Gastroesophageal sphincter (tissue), 4 donors: ENCODE data around the gene SEC14L3. TPM values are rescaled to one million over a fixed set of nuclear protein-coding genes. Genes with fewer than 3 reads are reported as not detected.

Experiments used
- ATAC-seq: fragments of 150-250 bp; one replicate; pipeline ENCODE4 v1.9.1; 2016; ENCODE audit warnings: mild to moderate bottlenecking, moderate library complexity
- H3K27ac ChIP-seq, 4 donors: fragments of 200-600 bp; sonication (generic) in 3 of 4; 1 replicate in 3 of 4; 2 replicates in 1 of 4; pipeline ENCODE4 v1.5.1; 2016 to 2019
- H3K27me3 ChIP-seq: fragments of 200-600 bp; sonication (generic); one replicate; pipeline ENCODE4 v1.5.1; 2019
- H3K36me3 ChIP-seq, 2 donors: fragments of 200-600 bp; sonication (generic); one replicate each; pipeline ENCODE4 v1.5.1; 2019; ENCODE audit warnings: control low read depth in 1 of 2
- H3K4me1 ChIP-seq, 3 donors: fragments of 200-600 bp; sonication (generic); 1 replicate in 2 of 3; 2 replicates in 1 of 3; pipeline ENCODE4 v1.5.1; 2016 to 2019; ENCODE audit warnings: control low read depth in 2 of 3
- H3K4me3 ChIP-seq, 2 donors: fragments of 200-600 bp; sonication (generic); one replicate each; pipeline ENCODE4 v1.5.1; 2019; ENCODE audit warnings: mild to moderate bottlenecking in 1 of 2, moderate library complexity in 1 of 2
- H3K9me3 ChIP-seq, 3 donors: fragments of 200-600 bp; sonication (generic); one replicate each; pipeline ENCODE4 v1.5.1; 2017 to 2019; ENCODE audit warnings: control low read depth in 2 of 3
- EP300 ChIP-seq: sonication (generic); formaldehyde crosslinking; IDR thresholded peaks from one replicate; pipeline ENCODE4 v1.6.1; 2017; ENCODE audit warnings: antibody characterized with exemption, mild to moderate bottlenecking
- POLR2A ChIP-seq, 2 donors: fragments of 450-650 bp; IDR thresholded peaks; one replicate each; pipeline ENCODE4 v1.6.1; 2017; ENCODE audit warnings: antibody characterized with exemption in 2 of 2, mild to moderate bottlenecking in 2 of 2, moderate library complexity in 1 of 2
- POLR2AphosphoS5 ChIP-seq: sonication (generic); formaldehyde crosslinking; IDR thresholded peaks from one replicate; pipeline ENCODE4 v1.6.1; 2017; ENCODE audit warnings: antibody characterized with exemption
- WGBS, 2 donors: methylation state at CpG; one replicate each; pipeline ENCODE4 v1.1.5; 2018; ENCODE audit warnings: low coverage in 1 of 2; 5-methylcytosine and 5-hydroxymethylcytosine counted together
- small RNA-seq, 4 donors: library from RNA; depleted of rRNA; stranded (forward); fragments of <200 nt; gene quantifications; one replicate each; pipeline ENCODE3, GENCODE V24; 2016
- total RNA-seq, 4 donors: library from RNA; depleted of rRNA; stranded (reverse); fragments of >200 nt; gene quantifications; one replicate each; pipeline ENCODE4 v1.1.0, GENCODE V29; 2016
- TF ChIP-seq, protein P1 (sequence below), 4 experiments: fragments of 200-600 bp in 2 of 4; fragments of 450-650 bp in 2 of 4; sonication (generic) in 1 of 4; IDR thresholded peaks; one replicate each; pipeline ENCODE4 v1.5.1; 2017 to 2019; ENCODE audit warnings: antibody characterized with exemption in 4 of 4, mild to moderate bottlenecking in 2 of 4, moderate library complexity in 2 of 4

The SEC14L3 gene
- total RNA-seq, 4 donors from 2014 or later = not detected

DNA sequence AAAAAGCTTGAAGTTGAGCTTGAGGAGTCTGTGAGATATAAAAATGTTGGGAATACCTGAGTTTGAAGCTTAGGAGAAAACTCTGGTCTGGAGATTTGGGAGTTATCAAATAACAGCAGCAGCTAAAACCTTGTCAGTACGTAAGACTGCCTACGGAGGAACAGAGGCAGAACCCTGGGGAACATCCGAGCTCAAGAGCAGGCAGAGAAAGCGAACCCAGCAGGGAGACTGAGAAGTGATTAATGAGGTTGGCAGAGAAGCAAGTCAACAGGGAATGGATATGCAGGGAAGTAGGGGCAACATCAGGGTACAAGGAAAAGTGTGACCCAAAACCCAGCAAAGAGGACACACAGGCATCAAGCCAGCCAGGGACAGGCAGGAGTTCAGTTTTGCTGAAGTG lies 58.8 kb downstream of the SEC14L3 start:
- Histone ChIP-seq H3K9me3 (no peaks in the 10 kb centered on the region), H3K27ac (no peak overlapping the region), H3K36me3 (peaks cover 0 to 97% of the 10 kb centered on the region in 2 donors), H3K27me3 (no peaks in the 10 kb centered on the region), H3K4me3 (no peak overlapping the region), H3K4me1 (no peaks in the 10 kb centered on the region)
- 81% methylated on average over 4 of the region's 4 CpGs; no CpG with 5 or more reads in 1 of the 2 donors for WGBS, 2 donors
- ATAC-seq = no peak
- TF ChIP-seq POLR2AphosphoS5 = no peak

DNA sequence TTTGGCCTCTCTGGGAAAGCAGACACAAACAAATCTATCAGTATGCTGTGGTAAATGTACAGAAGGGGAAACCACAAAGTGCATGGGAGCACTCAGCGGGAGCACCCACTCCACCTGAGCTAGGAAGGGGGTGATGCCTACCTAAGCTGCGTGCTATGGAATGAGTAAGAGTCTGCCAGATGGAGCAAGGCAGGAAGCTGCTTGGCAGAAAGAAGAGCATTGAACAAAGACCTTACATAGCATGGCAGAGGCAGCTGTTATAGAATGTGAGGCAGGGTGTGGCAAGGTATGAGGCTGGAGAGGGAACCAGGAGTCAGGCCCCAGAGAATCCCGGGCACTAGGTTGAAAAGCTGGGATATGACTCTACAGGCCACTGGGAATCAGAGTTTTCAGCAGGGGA lies 60.0 kb downstream of the SEC14L3 start:
- Histone ChIP-seq H3K27me3 (no peaks in the 10 kb centered on the region), H3K4me3 (no peak overlapping the region), H3K27ac (no peak overlapping the region), H3K4me1 (no peaks in the 10 kb centered on the region), H3K36me3 (peaks cover 0 to 97% of the 10 kb centered on the region in 2 donors), H3K9me3 (no peaks in the 10 kb centered on the region)
- ATAC-seq = no peak
- WGBS, 2 donors = 84 to 97% methylated on average over 2 to 3 of the region's 3 CpGs
- TF ChIP-seq POLR2AphosphoS5 (no peak), POLR2A (IDR thresholded peaks at IDR 0.05) (no peak), EP300 (no peak)
- TF ChIP-seq, protein P1, sequence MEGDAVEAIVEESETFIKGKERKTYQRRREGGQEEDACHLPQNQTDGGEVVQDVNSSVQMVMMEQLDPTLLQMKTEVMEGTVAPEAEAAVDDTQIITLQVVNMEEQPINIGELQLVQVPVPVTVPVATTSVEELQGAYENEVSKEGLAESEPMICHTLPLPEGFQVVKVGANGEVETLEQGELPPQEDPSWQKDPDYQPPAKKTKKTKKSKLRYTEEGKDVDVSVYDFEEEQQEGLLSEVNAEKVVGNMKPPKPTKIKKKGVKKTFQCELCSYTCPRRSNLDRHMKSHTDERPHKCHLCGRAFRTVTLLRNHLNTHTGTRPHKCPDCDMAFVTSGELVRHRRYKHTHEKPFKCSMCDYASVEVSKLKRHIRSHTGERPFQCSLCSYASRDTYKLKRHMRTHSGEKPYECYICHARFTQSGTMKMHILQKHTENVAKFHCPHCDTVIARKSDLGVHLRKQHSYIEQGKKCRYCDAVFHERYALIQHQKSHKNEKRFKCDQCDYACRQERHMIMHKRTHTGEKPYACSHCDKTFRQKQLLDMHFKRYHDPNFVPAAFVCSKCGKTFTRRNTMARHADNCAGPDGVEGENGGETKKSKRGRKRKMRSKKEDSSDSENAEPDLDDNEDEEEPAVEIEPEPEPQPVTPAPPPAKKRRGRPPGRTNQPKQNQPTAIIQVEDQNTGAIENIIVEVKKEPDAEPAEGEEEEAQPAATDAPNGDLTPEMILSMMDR (IDR thresholded peaks at IDR 0.05) = no peak

Small RNA genes lying within 50 kb of the gene (small RNA-seq; reads per million reads assigned to genes)
- gene AC004832.3 = 0 reads per million in 4 donors
- gene RNU6-564P = 0 reads per million in 4 donors

Other genes with a start within 250 kb of the SEC14L3 start
- gene LIF, start 225.3 kb downstream of the SEC14L3 start, total RNA-seq = 10 to 100 TPM in 1 of 4 donors, under 1 TPM in 2, not detected in 1; 0.58 to 15.8 (median 0.59) TPM
- gene OSM, start 205.2 kb downstream of the SEC14L3 start, total RNA-seq = 1 to 10 TPM in 2 of 4 donors, not detected in 2; 4.1 to 7.7 TPM
- 10 to 100 TPM; 12.9 to 17.1 (median 16.2) TPM for gene CASTOR1, start 182.5 kb downstream of the SEC14L3 start, total RNA-seq
- gene TBC1D10A, start 145.1 kb downstream of the SEC14L3 start, total RNA-seq = 10 to 100 TPM; 25.3 to 30.8 (median 26.0) TPM
- 10 to 100 TPM; 46.1 to 80.8 (median 63.7) TPM for gene SF3A1, start 115.1 kb downstream of the SEC14L3 start, total RNA-seq
- gene CCDC157, start 115.0 kb downstream of the SEC14L3 start, total RNA-seq = 1 to 10 TPM in 3 of 4 donors, under 1 TPM in 1; 0.99 to 1.9 (median 1.5) TPM
- gene RNF215, start 84.6 kb downstream of the SEC14L3 start, total RNA-seq = 10 to 100 TPM; 10.2 to 13.5 (median 11.7) TPM
- 10 to 100 TPM in 3 of 4 donors, 1 to 10 TPM in 1; 8.1 to 27.2 (median 15.8) TPM for gene SEC14L2, start 75.0 kb downstream of the SEC14L3 start, total RNA-seq
- gene MTFP1, start 46.2 kb downstream of the SEC14L3 start, total RNA-seq = 10 to 100 TPM in 1 of 4 donors, 1 to 10 TPM in 3; 1.1 to 10.3 (median 6.3) TPM
- gene SEC14L4, start 33.7 kb upstream of the SEC14L3 start, total RNA-seq = not detected
- gene SEC14L6, start 74.7 kb upstream of the SEC14L3 start, total RNA-seq = 1 to 10 TPM in 1 of 4 donors, under 1 TPM in 3; 0.22 to 3.0 (median 0.54) TPM
- 1 to 10 TPM in 3 of 4 donors, under 1 TPM in 1; 0.54 to 3.0 (median 3.0) TPM for gene GAL3ST1, start 102.6 kb upstream of the SEC14L3 start, total RNA-seq
- gene PES1, start 119.9 kb upstream of the SEC14L3 start, total RNA-seq = 10 to 100 TPM; 35.5 to 48.9 (median 39.8) TPM
- 10 to 100 TPM; 14.2 to 42.7 (median 33.3) TPM for gene TCN2, start 135.2 kb upstream of the SEC14L3 start, total RNA-seq
- gene SLC35E4, start 163.8 kb upstream of the SEC14L3 start, total RNA-seq = 10 to 100 TPM in 3 of 4 donors, 1 to 10 TPM in 1; 6.5 to 13.5 (median 10.9) TPM
- gene DUSP18, start 195.9 kb upstream of the SEC14L3 start, total RNA-seq = 10 to 100 TPM in 2 of 4 donors, 1 to 10 TPM in 2; 6.5 to 13.2 (median 8.7) TPM
- gene OSBP2, start 222.9 kb upstream of the SEC14L3 start, total RNA-seq = 1 to 10 TPM in 3 of 4 donors, under 1 TPM in 1; 0.35 to 3.5 (median 1.8) TPM